ENCODE measurements around the gene DHDDS.
"Not testable (repeated sequence)": the region's sequence is repeated elsewhere in the genome, so short reads cannot be mapped to it uniquely, and the experiment has no call there.

Gene DHDDS

GRCh38 chr1:26474818-26475217 is 42.7 kb downstream of the DHDDS start:
- no peak for DNase-seq (ENCODE audit: insufficient read length, low spot score)
- no peak for FAIRE-seq

- DNase-seq (ENCODE audit: insufficient read length, low spot score): no peak
Measured at GRCh38 chr1:26475989-26476388, 43.9 kb downstream of the DHDDS start.

GRCh38 chr1:26476958-26477357 is 44.8 kb downstream of the DHDDS start:
- no peak for FAIRE-seq

More at GRCh38 chr1:26475989-26476388, 43.9 kb downstream of the DHDDS start:
- FAIRE-seq: no peak

GRCh38 chr1:26477446-26478152 is 45.5 kb downstream of the DHDDS start:
- FAIRE-seq: peak; percentile 14
- no peak for DNase-seq (ENCODE audit: insufficient read length, low spot score)

More at GRCh38 chr1:26476958-26477357, 44.8 kb downstream of the DHDDS start:
- no peak for DNase-seq (ENCODE audit: insufficient read length, low spot score)

- FAIRE-seq: no peak
Measured at GRCh38 chr1:26478159-26478558, 46.0 kb downstream of the DHDDS start.

GRCh38 chr1:26478988-26479387 is 46.9 kb downstream of the DHDDS start:
- FAIRE-seq (no peak), DNase-seq (ENCODE audit: insufficient read length, low spot score) (no peak)

More at GRCh38 chr1:26478159-26478558, 46.0 kb downstream of the DHDDS start:
- DNase-seq (ENCODE audit: insufficient read length, low spot score): no peak

- FAIRE-seq (no peak), DNase-seq (ENCODE audit: insufficient read length, low spot score) (no peak)
Measured at GRCh38 chr1:26482921-26483320, 50.8 kb downstream of the DHDDS start.

- no peak for FAIRE-seq
- no peak for DNase-seq (ENCODE audit: insufficient read length, low spot score)
Measured at GRCh38 chr1:26483980-26484379, 51.9 kb downstream of the DHDDS start.

- no peak for FAIRE-seq
Measured at GRCh38 chr1:26490155-26490554, 58.0 kb downstream of the DHDDS start.

GRCh38 chr1:26493267-26493666 is 61.1 kb downstream of the DHDDS start:
- DNase-seq (ENCODE audit: insufficient read length, low spot score): no peak
- FAIRE-seq: peak; percentile 89

More at GRCh38 chr1:26490155-26490554, 58.0 kb downstream of the DHDDS start:
- DNase-seq (ENCODE audit: insufficient read length, low spot score): no peak

- peak; percentile 53 for FAIRE-seq
Measured at GRCh38 chr1:26493938-26494337, 61.8 kb downstream of the DHDDS start.

GRCh38 chr1:26496861-26497260 is 64.7 kb downstream of the DHDDS start:
- DNase-seq (ENCODE audit: insufficient read length, low spot score) (no peak), FAIRE-seq (no peak)

More at GRCh38 chr1:26493938-26494337, 61.8 kb downstream of the DHDDS start:
- no peak for DNase-seq (ENCODE audit: insufficient read length, low spot score)

GRCh38 chr1:26498894-26499293 is 66.8 kb downstream of the DHDDS start:
- DNase-seq (ENCODE audit: insufficient read length, low spot score): no peak
- FAIRE-seq: no peak

- FAIRE-seq (no peak), DNase-seq (ENCODE audit: insufficient read length, low spot score) (peak; percentile 88)
Measured at GRCh38 chr1:26500488-26501175, 68.5 kb downstream of the DHDDS start.

GRCh38 chr1:26510711-26511110 is 78.6 kb downstream of the DHDDS start:
- DNase-seq (ENCODE audit: insufficient read length, low spot score); FAIRE-seq: not testable (repeated sequence)

GRCh38 chr1:26515836-26516235 is 83.7 kb downstream of the DHDDS start:
- DNase-seq (ENCODE audit: insufficient read length, low spot score); FAIRE-seq: not testable (repeated sequence)

GRCh38 chr1:26516987-26517765 is 85.1 kb downstream of the DHDDS start:
- no peak for FAIRE-seq

GRCh38 chr1:26517766-26518049 is 85.6 kb downstream of the DHDDS start:
- FAIRE-seq (no peak), DNase-seq (ENCODE audit: insufficient read length, low spot score) (no peak)

More at GRCh38 chr1:26516987-26517765, 85.1 kb downstream of the DHDDS start:
- no peak for DNase-seq (ENCODE audit: insufficient read length, low spot score)

- DNase-seq (ENCODE audit: insufficient read length, low spot score) (no peak), FAIRE-seq (no peak)
Measured at GRCh38 chr1:26518355-26518754, 86.2 kb downstream of the DHDDS start.

GRCh38 chr1:26520339-26520738 is 88.2 kb downstream of the DHDDS start:
- DNase-seq (ENCODE audit: insufficient read length, low spot score) (no peak), FAIRE-seq (no peak)
